Adrenal gland (tissue), 12 donors: ENCODE measurements around the gene OAS2. TPM values are rescaled to one million over a fixed set of nuclear protein-coding genes. Genes with fewer than 3 reads are reported as not detected.

Source experiments
- DNase-seq, 7 donors: peaks; one replicate each; pipeline ENCODE4 v3.0.0-alpha.2; 2019 to 2020
- H3K27ac ChIP-seq, 5 donors: fragments of 200-600 bp; sonication (generic) in 4 of 5; 1 replicate in 3 of 5; 2 replicates in 2 of 5; pipeline versions ENCODE4 v1.5.1 to v1.8.0; 2016 to 2020; ENCODE audit warnings: mild to moderate bottlenecking in 1 of 5
- H3K27me3 ChIP-seq: fragments of 200-600 bp; 2 replicates; pipeline ENCODE4 v1.8.0; 2021
- H3K36me3 ChIP-seq, 2 donors: fragments of 200-600 bp; replicated peaks in 1 of 2; 1 replicate in 1 of 2; 2 replicates in 1 of 2; pipeline versions ENCODE4 v1.5.1 to v1.8.0; 2018 to 2022
- H3K4me1 ChIP-seq, 2 donors: fragments of 200-600 bp; replicated peaks in 1 of 2; 1 replicate in 1 of 2; 2 replicates in 1 of 2; pipeline versions ENCODE4 v1.5.1 to v1.8.0; 2018 to 2021
- H3K4me3 ChIP-seq, 4 donors: fragments of 200-600 bp; sonication (generic) in 3 of 4; one replicate each; pipeline ENCODE4 v1.5.1; 2016 to 2018
- H3K9me3 ChIP-seq, 3 donors: fragments of 200-600 bp; sonication (generic) in 1 of 3; replicated peaks in 1 of 3; 1 replicate in 2 of 3; 2 replicates in 1 of 3; pipeline versions ENCODE4 v1.5.1 to v1.8.0; 2016 to 2021
- CTCF ChIP-seq, 6 experiments: fragments of 450-650 bp in 4 of 6; fragments of 200-600 bp in 2 of 6; sonication (generic) in 1 of 6; IDR thresholded peaks; 1 replicate in 5 of 6; 2 replicates in 1 of 6; pipeline versions ENCODE4 v1.5.1 to v1.8.0; 2016 to 2021; ENCODE audit warnings: antibody characterized with exemption in 6 of 6, mild to moderate bottlenecking in 2 of 6, moderate library complexity in 1 of 6
- POLR2A ChIP-seq, 2 donors: fragments of 450-650 bp; IDR thresholded peaks; one replicate each; pipeline ENCODE4 v1.6.1; 2017; ENCODE audit warnings: antibody characterized with exemption in 2 of 2, mild to moderate bottlenecking in 2 of 2, moderate library complexity in 1 of 2
- WGBS, 4 donors: extraction: QIAGEN DNeasy Blood & Tissue Kit in 2 of 4; methylation state at CpG; one replicate each; pipeline versions ENCODE4 v1.1.5 to v1.1.7; 2013 to 2017; 5-methylcytosine and 5-hydroxymethylcytosine counted together
- intact Hi-C, 2 donors: fragments of 100-400 bp; cut with DNase I; formaldehyde crosslinking; loops; one replicate each; pipeline versions ENCODE4 v1.14.1 to v1.15.0; 2022 to 2023
- polyA plus RNA-seq, 3 donors: library from polyadenylated mRNA; stranded (reverse); fragments of 200-250 nt in 2 of 3; fragments of 350-450 nt in 1 of 3; fragmentation: Illumina TruSeq in 1 of 3; extraction: RNeasy Lipid Tissue Mini Kit (QIAGEN cat#74804) in 1 of 3; gene quantifications; one replicate each; pipeline ENCODE4 v1.2.3, GENCODE V29; 2013 to 2014
- total RNA-seq, 9 donors: library from RNA; depleted of rRNA in 4 of 9; stranded (reverse); fragments of >200 nt in 4 of 9; fragments of 120-200 nt in 1 of 9; fragmentation: NEBNext Ultra II Directional in 1 of 9; extraction: Animal tissue kit (Norgen Biotek cat#: 25700) in 1 of 9; gene quantifications; one replicate each; pipeline versions ENCODE4 v1.1.0 to v1.2.4, GENCODE V29; 2013 to 2023
- donor health status: healthy with polysubstance abuse.
- donor health status: Bipolar disorder and iron deficiency.
- donor health status: DM: yes; HTN: yes; CAD: no.
- donor health status: DM: no; HTN: no; CAD: no.
- donor health status: DM: no; HTN: no; CAD: no.
- donor health status: DM: yes; HTN: yes; CAD: no.

Gene OAS2
- total and polyA plus RNA-seq, 12 donors: 2.5 to 30.4 (median 8.5) TPM

GRCh38 chr12:112936927-112937326 lies 41.4 kb upstream of the OAS2 start:
- no peaks in the 10 kb centered on the region for H3K9me3 ChIP-seq
- H3K36me3 ChIP-seq: no peaks in the 10 kb centered on the region
- peaks cover 0 to 8% of the 10 kb centered on the region in 2 donors for H3K4me1 ChIP-seq
- no peak for TF ChIP-seq POLR2A (IDR thresholded peaks at IDR 0.05)
- no peak for TF ChIP-seq CTCF (IDR thresholded peaks at IDR 0.05)
- no peak for DNase-seq
- intact Hi-C loops: no loop called here
- no peak overlapping the region for H3K4me3 ChIP-seq
- WGBS, 4 donors: 40 to 46% (median 42%) methylated on average over 2 of the region's 2 CpGs
- H3K27me3 ChIP-seq: no peaks in the 10 kb centered on the region
- peak overlapping the region in 1 of 5 donors; percentile 87 for H3K27ac ChIP-seq

- intact Hi-C loops: no loop called here
- H3K4me1 ChIP-seq: peaks cover 0 to 8% of the 10 kb centered on the region in 2 donors
- no peaks in the 10 kb centered on the region for H3K27me3 ChIP-seq
- peak; percentile 80 to 93 (median 90) for DNase-seq
- TF ChIP-seq CTCF (IDR thresholded peaks at IDR 0.05) (no peak), POLR2A (IDR thresholded peaks at IDR 0.05) (no peak)
- no peaks in the 10 kb centered on the region for H3K9me3 ChIP-seq
- H3K27ac ChIP-seq: peak within 1 kb of the TSS in 4 of 5 donors; percentile 51 to 87 (median 66)
- peak within 1 kb of the TSS; percentile 22 to 94 (median 59) for H3K4me3 ChIP-seq
- H3K36me3 ChIP-seq: no peaks in the 10 kb centered on the region
- 6 to 11% (median 8%) methylated on average over 32 to 50 of the region's 50 CpGs for WGBS, 4 donors
Measured at GRCh38 chr12:112937741-112938719, 40.3 kb upstream of the OAS2 start, which contains the start of gene OAS3. Gene OAS3, plus strand, starts transcription at chr12:112938474. Its CDS starts 57 bp downstream, at chr12:112938531.

- peaks cover 0 to 8% of the 10 kb centered on the region in 2 donors for H3K4me1 ChIP-seq
- H3K36me3 ChIP-seq: no peaks in the 10 kb centered on the region
- DNase-seq: no peak
- H3K27me3 ChIP-seq: no peaks in the 10 kb centered on the region
- peak overlapping the region in 4 of 5 donors; percentile 51 to 87 (median 66) for H3K27ac ChIP-seq
- WGBS, 4 donors: 13 to 15% (median 15%) methylated on average over 11 of the region's 11 CpGs
- H3K9me3 ChIP-seq: no peaks in the 10 kb centered on the region
- peak overlapping the region; percentile 22 to 94 (median 59) for H3K4me3 ChIP-seq
- TF ChIP-seq CTCF (IDR thresholded peaks at IDR 0.05) (no peak), POLR2A (IDR thresholded peaks at IDR 0.05) (no peak)
- intact Hi-C loops: no loop called here
Measured at GRCh38 chr12:112938751-112939150, 39.6 kb upstream of the OAS2 start.

- H3K36me3 ChIP-seq: no peaks in the 10 kb centered on the region
- H3K27me3 ChIP-seq: no peaks in the 10 kb centered on the region
- peaks cover 0 to 8% of the 10 kb centered on the region in 2 donors for H3K4me1 ChIP-seq
- TF ChIP-seq CTCF (IDR thresholded peaks at IDR 0.05) (no peak), POLR2A (IDR thresholded peaks at IDR 0.05) (no peak)
- intact Hi-C loops: no loop called here
- WGBS, 4 donors: 51 to 77% (median 58%) methylated on average over 7 of the region's 7 CpGs
- no peaks in the 10 kb centered on the region for H3K9me3 ChIP-seq
- no peak overlapping the region for H3K27ac ChIP-seq
- no peak overlapping the region for H3K4me3 ChIP-seq
- peak in 1 of 7 donors; percentile 47 for DNase-seq
Measured at GRCh38 chr12:112939761-112940381, 38.4 kb upstream of the OAS2 start.
